Right cardiac atrium (tissue), 5 donors: ENCODE data around the gene DCST2. TPM values are rescaled to one million over a fixed set of nuclear protein-coding genes. Genes with fewer than 3 reads are reported as not detected.

ENCODE experiments used
- ATAC-seq, 2 donors: fragments of 200-7000 bp; cut with Tn5 transposase; one replicate each; pipeline versions ENCODE4 v1.8.0 to v1.9.1; 2020; ENCODE audit warnings: moderate library complexity in 2 of 2, mild to moderate bottlenecking in 1 of 2
- DNase-seq, 3 donors: peaks; one replicate each; pipeline ENCODE4 v3.0.0-alpha.2; 2020
- H3K27ac ChIP-seq: one replicate; pipeline ENCODE4 v1.5.1; 2013; ENCODE audit warnings: mild to moderate bottlenecking, low read length, control low read depth, moderate library complexity
- H3K27me3 ChIP-seq: one replicate; pipeline ENCODE4 v1.6.1; 2013; ENCODE audit not compliant: control insufficient read depth, insufficient read depth
- H3K4me1 ChIP-seq: one replicate; pipeline ENCODE4 v1.6.1; 2013; ENCODE audit warnings: low read length; ENCODE audit not compliant: control insufficient read depth, insufficient read depth
- H3K4me3 ChIP-seq: one replicate; pipeline ENCODE4 v1.5.1; 2013; ENCODE audit warnings: low read length, control low read depth
- H3K9me3 ChIP-seq: one replicate; pipeline ENCODE4 v1.6.1; 2013; ENCODE audit warnings: low read length; ENCODE audit not compliant: control insufficient read depth
- WGBS: extraction: QIAGEN DNeasy Blood & Tissue Kit; methylation state at CpG from one replicate; pipeline ENCODE4 v1.1.7; 2013; 5-methylcytosine and 5-hydroxymethylcytosine counted together
- intact Hi-C, 4 donors: fragments of 100-400 bp; cut with DNase I; formaldehyde crosslinking; loops; one replicate each; pipeline versions ENCODE4 v1.11.0 to v1.14.0; 2022 to 2023
- long read RNA-seq, 4 donors: library from polyadenylated mRNA; unstranded; transcript quantifications; one replicate each; pipeline ENCODE4 v2.0.0, GENCODE V29; 2020 to 2021
- polyA plus RNA-seq: library from polyadenylated mRNA; stranded (reverse); fragments of 200-250 nt; gene quantifications from one replicate; pipeline ENCODE4 v1.2.3, GENCODE V29; 2013
- total RNA-seq, 4 donors: library from RNA; stranded (reverse); fragmentation: NEBNext Ultra II Directional; extraction: Animal tissue kit (Norgen Biotek cat#: 25700); gene quantifications; one replicate each; pipeline ENCODE4 v1.2.1, GENCODE V29; 2021
- donor health status: healthy with polysubstance abuse.
- donor health status: DM: no; HTN: yes; CAD: no.
- donor health status: DM: no; HTN: no; CAD: no.
- donor health status: DM: no; HTN: yes; CAD: no; lungs with severe emphysema.
- donor health status: DM: yes; HTN: yes; CAD: no.

DCST2 gene
- under 1 TPM in 3 of 4 donors, not detected in 1; 0.25 to 0.33 (median 0.32) TPM for total RNA-seq
- polyA plus RNA-seq, result 0.23 TPM
- long read RNA-seq, donor 1, result 0 reads
- long read RNA-seq, donor 2, partial matches to known transcripts, result 0 of 1 reads
- long read RNA-seq, donor 2, other reads (novel, unspliced or antisense), result 1 of 1 reads
- long read RNA-seq, donor 3, partial matches to known transcripts, result 0 of 2 reads
- long read RNA-seq, donor 3, other reads (novel, unspliced or antisense), result 2 of 2 reads
- long read RNA-seq, donor 4, result 0 reads

GRCh38 chr1:155033524-155033923, at the start of gene DCST2, which contains the start of gene DCST1:
DCST2 (minus strand) TSS chr1:155033781; CDS start chr1:155033701, 80 bp downstream.
DCST1 (plus strand) TSS chr1:155033824; CDS start chr1:155034037, 213 bp downstream.
- 93% methylated on average over 9 of the region's 9 CpGs for WGBS
- Histone ChIP-seq H3K4me1 (no peaks in the 10 kb centered on the region), H3K27me3 (no peaks in the 10 kb centered on the region), H3K9me3 (no peaks in the 10 kb centered on the region), H3K4me3 (no peak within 1 kb of the TSS), H3K27ac (no peak within 1 kb of the TSS)
- intact Hi-C loops, result no loop called here
- ATAC-seq, result no peak
- DNase-seq, result peak in 1 of 3 donors; percentile 28

DNA sequence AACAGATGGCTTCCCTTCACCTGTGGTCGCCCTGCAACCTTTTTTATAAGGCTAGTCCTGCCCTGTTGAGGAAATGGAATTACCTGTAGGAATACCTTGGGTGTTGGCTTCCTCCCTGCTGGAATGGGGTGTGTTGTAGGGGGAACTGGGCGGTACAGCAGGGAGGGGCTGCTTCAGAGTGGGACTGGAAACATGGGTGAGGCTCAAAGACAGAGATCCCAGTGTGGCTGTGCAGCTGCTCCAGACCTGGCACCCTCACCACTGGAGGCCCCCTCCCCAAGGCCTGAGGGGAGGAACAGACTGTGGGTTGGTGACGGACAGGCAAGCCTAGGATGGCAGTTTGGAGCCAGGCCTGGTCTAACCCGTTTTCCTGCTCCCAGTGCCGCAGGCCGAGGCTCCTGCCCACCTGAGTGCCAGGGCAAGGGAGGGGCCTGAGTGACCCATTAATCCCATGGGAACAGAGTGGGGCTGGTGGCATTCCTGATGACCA, 49.5 kb upstream of the DCST2 start:
- H3K4me3 ChIP-seq, result no peak overlapping the region
- DNase-seq (peak in 1 of 3 donors; percentile 36), ATAC-seq (no peak)
- intact Hi-C loops, result loop anchor here in 2 of 4 donors (2.0 to 5.0 kb wide), 2 partner anchors 16 to 36 kb away; no protein-coding TSS in a partner anchor
- no peaks in the 10 kb centered on the region for H3K27me3 ChIP-seq
- H3K4me1 ChIP-seq, result peaks cover 3% of the 10 kb centered on the region
- no peaks in the 10 kb centered on the region for H3K9me3 ChIP-seq
- H3K27ac ChIP-seq, result no peak overlapping the region
- WGBS, result 70% methylated on average over 6 of the region's 6 CpGs

DNA sequence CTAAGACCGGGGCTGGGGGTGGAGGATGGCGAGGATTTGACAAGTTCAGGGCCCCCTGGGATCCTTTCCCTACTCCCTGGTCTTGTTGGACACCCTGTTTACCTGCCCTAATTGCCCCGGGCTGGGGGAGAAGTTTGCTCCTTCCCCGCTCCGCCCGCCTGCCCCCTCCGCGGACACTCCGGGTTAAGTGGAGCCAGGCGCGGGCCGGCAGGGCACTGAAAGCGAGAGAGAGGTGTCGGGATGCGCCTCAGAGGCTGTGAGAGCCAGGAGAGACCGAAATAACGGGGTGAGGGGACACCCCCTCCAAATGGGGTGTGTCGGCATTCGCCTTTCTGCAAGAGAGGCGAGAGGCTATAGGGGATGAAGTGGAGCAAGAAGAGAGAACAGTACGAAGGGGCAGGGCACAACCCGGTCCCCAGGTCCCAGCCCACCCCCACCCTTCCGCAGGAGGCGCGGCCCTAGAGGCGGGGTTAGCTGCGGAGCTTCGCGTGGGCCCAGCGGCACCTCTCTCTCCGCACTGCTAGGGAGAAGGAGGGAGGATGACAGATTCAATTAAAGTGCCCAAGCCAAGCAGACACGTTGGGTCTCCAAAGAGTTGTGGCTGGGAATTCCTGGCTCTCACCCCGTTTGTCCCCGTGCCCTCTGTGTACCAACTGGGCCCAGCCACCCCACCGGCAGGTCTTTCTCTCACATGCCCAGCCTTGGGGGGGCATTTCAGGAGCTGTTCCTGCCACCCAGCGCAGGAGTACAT, 48.9 kb upstream of the DCST2 start:
- peak in 1 of 3 donors; percentile 55 for DNase-seq
- H3K4me3 ChIP-seq, result peak overlapping the region; percentile 18
- H3K4me1 ChIP-seq, result peaks cover 3% of the 10 kb centered on the region
- H3K9me3 ChIP-seq, result no peaks in the 10 kb centered on the region
- intact Hi-C loops, result loop anchor here in 2 of 4 donors (2.0 to 5.0 kb wide), 2 partner anchors 16 to 35 kb away; no protein-coding TSS in a partner anchor
- no peak for ATAC-seq
- H3K27ac ChIP-seq, result no peak overlapping the region
- WGBS, result 5% methylated on average over 36 of the region's 36 CpGs
- H3K27me3 ChIP-seq, result no peaks in the 10 kb centered on the region

- intact Hi-C loops, result loop anchor here in 2 of 4 donors (2.0 to 5.0 kb wide), 2 partner anchors 15 to 34 kb away; no protein-coding TSS in a partner anchor
- DNase-seq (peak in 2 of 3 donors; percentile 54 to 60), ATAC-seq (no peak)
- Histone ChIP-seq H3K4me3 (peak overlapping the region; percentile 18), H3K27me3 (no peaks in the 10 kb centered on the region), H3K9me3 (no peaks in the 10 kb centered on the region), H3K27ac (no peak overlapping the region), H3K4me1 (peaks cover 3% of the 10 kb centered on the region)
- WGBS, result 3% methylated on average over 68 of the region's 68 CpGs
Measured at GRCh38 chr1:155081472-155082300, 48.1 kb upstream of the DCST2 start.

DNA sequence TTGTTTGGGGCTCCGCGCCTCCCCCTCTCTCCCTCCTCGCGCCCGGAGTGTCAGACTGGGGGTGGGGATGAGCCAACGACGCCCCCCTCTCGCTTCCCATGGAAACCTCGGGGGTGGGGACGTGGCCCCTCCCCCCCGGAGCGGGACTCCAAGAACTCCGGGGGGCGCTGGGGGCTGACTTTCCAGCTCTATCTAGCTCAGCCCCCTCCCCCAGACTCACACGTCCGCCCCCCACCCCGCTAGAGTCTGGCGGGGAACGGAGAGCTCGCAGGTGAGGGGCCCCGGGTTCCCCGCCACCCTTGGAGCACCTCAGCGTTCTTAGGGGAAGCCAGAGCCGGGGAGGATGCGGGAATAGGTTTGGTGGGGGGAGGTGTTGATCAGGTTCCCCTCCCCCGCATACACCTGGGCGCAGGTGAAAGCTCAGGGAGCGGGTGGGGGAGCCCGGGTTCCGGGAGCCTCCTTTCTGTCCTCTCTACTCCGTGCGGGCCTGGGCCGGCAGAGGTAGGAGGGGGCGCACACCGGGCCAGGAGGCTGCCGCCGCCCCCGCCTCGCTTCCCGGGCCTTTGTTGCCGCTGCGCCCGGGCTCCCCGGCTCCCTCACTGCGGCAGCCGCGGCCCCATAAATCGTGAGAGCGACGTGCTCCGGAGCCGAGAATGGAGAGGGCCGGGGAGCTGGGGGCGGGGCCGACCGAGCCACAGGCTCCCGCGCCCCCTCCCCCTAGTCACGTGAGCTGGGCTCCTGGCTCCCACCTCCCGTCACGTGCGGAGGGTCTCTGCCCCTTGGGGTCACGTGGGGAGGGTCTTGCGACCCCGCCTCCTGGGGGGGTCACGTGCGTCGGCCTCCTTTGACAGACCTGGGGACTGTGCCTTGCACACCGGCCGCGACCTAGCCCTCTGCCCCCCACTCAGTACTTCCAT, 47.0 kb upstream of the DCST2 start:
- DNase-seq (peak in 2 of 3 donors; percentile 62 to 68), ATAC-seq (no peak)
- no peaks in the 10 kb centered on the region for H3K27me3 ChIP-seq
- WGBS, result under 1% methylated on average over 71 of the region's 71 CpGs
- H3K27ac ChIP-seq, result no peak overlapping the region
- H3K4me1 ChIP-seq, result peaks cover 3% of the 10 kb centered on the region
- intact Hi-C loops, result loop anchor here in 1 of 4 donors (5.0 kb wide), 1 partner anchor 33 kb away; no protein-coding TSS in a partner anchor
- peak overlapping the region; percentile 8 for H3K4me3 ChIP-seq
- no peaks in the 10 kb centered on the region for H3K9me3 ChIP-seq

DNA sequence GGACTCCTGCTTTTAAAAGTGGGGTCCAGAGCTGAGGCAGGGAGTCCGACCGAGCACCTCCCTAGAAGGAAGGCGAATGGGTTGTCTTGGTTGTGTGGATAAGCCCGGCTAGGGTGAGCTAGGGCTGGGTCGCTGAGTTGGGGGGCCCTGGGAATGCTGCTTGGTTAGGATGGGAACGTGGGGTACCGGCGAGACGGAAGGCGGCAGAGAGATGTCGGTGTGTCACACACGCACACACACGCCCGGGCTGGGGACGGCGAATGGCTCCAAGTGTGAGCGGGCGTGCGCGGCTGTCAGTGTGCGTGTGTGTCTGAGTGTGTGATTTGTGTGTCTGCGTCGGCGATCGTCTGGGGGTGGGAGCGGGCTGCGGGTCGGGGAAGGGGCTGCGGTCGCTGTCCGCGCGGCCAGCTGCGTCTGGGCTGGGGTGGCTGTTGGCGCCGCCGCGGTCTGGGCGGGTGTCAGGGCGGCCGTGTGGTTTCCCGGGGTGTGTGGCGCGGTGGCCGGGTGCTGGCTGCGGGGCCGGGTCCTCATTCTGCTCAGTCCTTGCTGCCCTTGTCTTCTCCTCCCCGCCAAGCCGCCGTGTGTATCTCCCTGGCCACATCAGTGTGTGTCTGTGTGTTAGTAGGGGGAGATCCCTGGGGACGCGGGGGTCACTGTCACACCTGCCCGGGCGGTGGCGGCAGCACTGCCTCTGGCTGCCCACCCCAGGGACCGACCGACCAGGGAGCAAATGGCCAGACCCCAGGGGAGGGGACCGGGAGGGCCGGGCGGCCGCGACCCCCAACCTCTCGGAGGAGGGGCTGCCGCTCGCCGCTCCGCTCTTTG, 46.1 kb upstream of the DCST2 start:
- Histone ChIP-seq H3K4me1 (peaks cover 3% of the 10 kb centered on the region), H3K27ac (no peak overlapping the region), H3K9me3 (no peaks in the 10 kb centered on the region), H3K27me3 (no peaks in the 10 kb centered on the region), H3K4me3 (peak overlapping the region; percentile 1)
- intact Hi-C loops, result loop anchor here in 2 of 4 donors (5.0 to 10.0 kb wide), 2 partner anchors 32 to 525 kb away; partner anchors contain the start of gene UBE2Q1 (in 1 of the 2)
- peak in 2 of 3 donors; percentile 70 to 73 for DNase-seq
- WGBS, result under 1% methylated on average over 67 of the region's 67 CpGs
- no peak for ATAC-seq

- peak in 1 of 2 donors; percentile 2 for ATAC-seq
- Histone ChIP-seq H3K4me3 (peak overlapping the region; percentile 43), H3K27me3 (no peaks in the 10 kb centered on the region), H3K27ac (no peak overlapping the region), H3K9me3 (no peaks in the 10 kb centered on the region), H3K4me1 (peaks cover 3% of the 10 kb centered on the region)
- 3% methylated on average over 10 of the region's 10 CpGs for WGBS
- no peak for DNase-seq
- intact Hi-C loops, result loop anchor here in 1 of 4 donors (10.0 kb wide), 1 partner anchor 524 kb away; the partner anchor contains the start of gene UBE2Q1
Measured at GRCh38 chr1:155079210-155079486, 45.6 kb upstream of the DCST2 start.

DNA sequence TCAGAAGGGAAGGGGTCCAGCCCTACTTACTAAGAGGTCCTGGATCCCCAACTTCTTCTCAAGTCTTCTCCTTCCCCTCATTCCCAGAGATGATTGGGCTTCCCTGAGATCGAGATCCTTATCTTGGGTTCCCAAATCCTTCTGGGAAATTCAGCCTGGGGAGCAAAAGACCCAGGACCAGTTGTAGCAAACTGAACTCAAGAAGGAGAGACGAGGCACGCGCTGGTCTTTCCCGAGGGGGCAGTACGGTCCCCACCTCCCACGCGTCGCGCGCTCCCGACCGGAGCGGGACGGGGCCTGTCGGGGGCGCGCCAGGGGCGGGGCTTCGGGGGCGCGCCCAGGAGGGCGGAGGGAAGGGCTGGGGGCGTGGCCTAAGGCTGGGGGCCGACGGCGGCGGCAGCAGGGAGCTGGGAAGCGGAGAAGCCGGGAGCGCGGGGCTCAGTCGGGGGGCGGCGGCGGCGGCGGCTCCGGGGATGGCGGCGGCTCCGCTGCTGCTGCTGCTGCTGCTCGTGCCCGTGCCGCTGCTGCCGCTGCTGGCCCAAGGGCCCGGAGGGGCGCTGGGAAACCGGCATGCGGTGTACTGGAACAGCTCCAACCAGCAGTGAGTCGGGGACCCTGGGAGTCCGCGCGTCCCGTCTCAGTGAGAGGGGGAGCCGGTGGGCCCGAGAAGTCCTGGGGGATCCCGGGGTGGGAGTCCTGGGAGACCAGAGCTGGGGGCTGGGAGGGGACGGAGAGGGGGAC, 45.1 kb upstream of the DCST2 start, which contains the start of gene EFNA3:
EFNA3 (plus strand) TSS at position 369 of the 741 bp plus-strand sequence; CDS start at position 474, 105 bp downstream.
- ATAC-seq, result peak; percentile 78 to 83

More for the DNA sequence above, 45.1 kb upstream of the DCST2 start, which contains the start of gene EFNA3:
- Histone ChIP-seq H3K27ac (no peak within 1 kb of the TSS), H3K9me3 (no peaks in the 10 kb centered on the region), H3K4me3 (peak within 1 kb of the TSS; percentile 43), H3K4me1 (peaks cover 3% of the 10 kb centered on the region), H3K27me3 (no peaks in the 10 kb centered on the region)
- DNase-seq, result peak; percentile 82 to 92 (median 90)
- intact Hi-C loops, result loop anchor here in 1 of 4 donors (10.0 kb wide), 1 partner anchor 524 kb away; the partner anchor contains the start of gene UBE2Q1
- WGBS, result under 1% methylated on average over 57 of the region's 59 CpGs
